ENCODE data around the gene ACOT7. TPM values are rescaled to one million over a fixed set of nuclear protein-coding genes. Genes with fewer than 3 reads are reported as not detected.

The ACOT7 gene
- total and polyA plus RNA-seq, 2 experiments from 2014 or later: 20.3 to 39.9 TPM

DNA sequence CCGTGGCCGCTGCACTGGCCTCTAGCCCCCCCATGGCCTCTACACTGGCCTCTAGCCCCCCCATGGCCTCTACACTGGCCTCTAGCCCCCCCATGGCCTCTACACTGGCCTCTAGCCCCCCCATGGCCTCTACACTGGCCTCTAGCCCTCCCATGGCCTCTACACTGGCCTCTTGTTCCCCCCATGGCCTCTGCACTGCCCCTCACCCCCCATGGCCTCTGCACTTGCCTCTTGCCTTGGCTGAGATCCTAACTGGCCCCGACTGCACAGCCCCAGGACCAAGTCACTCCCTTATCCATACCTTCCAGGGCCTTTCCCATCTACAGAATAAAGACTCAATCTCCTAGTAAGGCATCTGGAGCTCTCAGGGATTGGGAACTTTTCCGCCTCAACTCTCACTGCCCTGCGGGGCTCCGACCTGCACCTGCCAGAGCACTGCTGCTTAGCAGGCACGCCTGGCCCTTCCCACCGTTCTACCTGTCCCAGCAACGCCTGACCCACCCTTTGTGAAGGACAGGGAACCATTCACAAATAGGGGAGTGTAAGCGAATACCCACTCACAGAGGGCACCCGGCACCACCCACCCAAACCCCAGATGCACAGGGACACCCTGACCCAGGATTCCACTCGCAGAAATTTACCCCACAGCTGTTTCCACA lies 38.8 kb downstream of the ACOT7 start:
- no peaks in the 10 kb centered on the region for H3K9me2 ChIP-seq (replicated peaks; ENCODE audit: insufficient read depth)
- H3K4me1 ChIP-seq (ENCODE audit: insufficient read depth): peaks cover 38% of the 10 kb centered on the region
- peaks cover 20% of the 10 kb centered on the region for H3K79me2 ChIP-seq
- H3K4me2 ChIP-seq: no peak overlapping the region
- no peaks in the 10 kb centered on the region for H4K20me1 ChIP-seq (ENCODE audit: insufficient read depth, poor library complexity, severe bottlenecking)
- H3K9me3 ChIP-seq (ENCODE audit: low read depth): no peaks in the 10 kb centered on the region
- no peaks in the 10 kb centered on the region for H3K27me3 ChIP-seq
- TF ChIP-seq, protein P1, sequence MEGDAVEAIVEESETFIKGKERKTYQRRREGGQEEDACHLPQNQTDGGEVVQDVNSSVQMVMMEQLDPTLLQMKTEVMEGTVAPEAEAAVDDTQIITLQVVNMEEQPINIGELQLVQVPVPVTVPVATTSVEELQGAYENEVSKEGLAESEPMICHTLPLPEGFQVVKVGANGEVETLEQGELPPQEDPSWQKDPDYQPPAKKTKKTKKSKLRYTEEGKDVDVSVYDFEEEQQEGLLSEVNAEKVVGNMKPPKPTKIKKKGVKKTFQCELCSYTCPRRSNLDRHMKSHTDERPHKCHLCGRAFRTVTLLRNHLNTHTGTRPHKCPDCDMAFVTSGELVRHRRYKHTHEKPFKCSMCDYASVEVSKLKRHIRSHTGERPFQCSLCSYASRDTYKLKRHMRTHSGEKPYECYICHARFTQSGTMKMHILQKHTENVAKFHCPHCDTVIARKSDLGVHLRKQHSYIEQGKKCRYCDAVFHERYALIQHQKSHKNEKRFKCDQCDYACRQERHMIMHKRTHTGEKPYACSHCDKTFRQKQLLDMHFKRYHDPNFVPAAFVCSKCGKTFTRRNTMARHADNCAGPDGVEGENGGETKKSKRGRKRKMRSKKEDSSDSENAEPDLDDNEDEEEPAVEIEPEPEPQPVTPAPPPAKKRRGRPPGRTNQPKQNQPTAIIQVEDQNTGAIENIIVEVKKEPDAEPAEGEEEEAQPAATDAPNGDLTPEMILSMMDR (IDR thresholded peaks at IDR 0.05; ENCODE audit: poor library complexity): no peak
- TF ChIP-seq EZH2phosphoT487 (IDR thresholded peaks at IDR 0.05; ENCODE audit: low read depth, severe bottlenecking, unreplicated experiment): no peak
- TF ChIP-seq EZH2 (IDR thresholded peaks at IDR 0.05; ENCODE audit: borderline replicate concordance): no peak
- no peaks in the 10 kb centered on the region for H3K36me3 ChIP-seq (replicated peaks; ENCODE audit: insufficient read depth, low read depth)
- no peak overlapping the region for H3K4me3 ChIP-seq
- no peak overlapping the region for H3K27ac ChIP-seq
- DNase-seq (ENCODE audit: low spot score): no peak
- WGBS (ENCODE audit: low lambda C conversion rate, missing lambda C conversion rate): 97% methylated on average over 11 of the region's 12 CpGs
- H2AFZ ChIP-seq: no peak overlapping the region

DNA sequence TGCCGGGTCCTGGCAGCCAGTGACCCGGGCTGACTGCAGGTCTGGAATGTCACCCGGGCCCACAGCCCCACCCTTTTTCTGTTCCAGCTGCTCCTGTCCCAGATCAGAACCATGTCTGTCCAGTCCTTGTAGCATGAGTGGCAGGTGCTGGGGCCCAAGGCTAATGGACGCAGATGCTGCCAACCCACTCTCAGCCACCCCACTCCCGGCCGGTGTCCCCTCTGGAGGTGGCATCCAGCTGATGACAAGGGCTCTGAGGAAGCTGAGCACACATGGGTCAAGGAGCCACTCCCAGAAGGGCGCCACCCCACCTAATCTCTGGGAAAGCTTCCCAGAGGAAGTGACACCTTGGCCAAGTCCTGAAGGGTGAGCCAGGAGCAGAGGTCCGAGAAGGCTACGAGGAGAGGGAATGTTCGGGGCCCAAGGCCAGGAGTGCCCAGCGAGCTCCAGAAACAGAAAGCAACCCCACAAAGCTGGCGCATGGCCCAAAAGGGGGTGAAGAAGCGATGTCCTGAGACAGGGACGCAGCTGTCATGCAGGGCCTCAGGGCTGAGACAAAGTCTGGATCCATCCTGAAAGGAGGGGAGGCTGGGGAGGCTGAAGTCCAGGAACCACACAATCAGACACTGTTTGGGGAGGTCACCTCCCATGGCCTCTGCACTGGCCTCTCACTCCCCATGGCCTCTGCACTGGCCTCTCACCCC lies 39.5 kb downstream of the ACOT7 start:
- no peak for DNase-seq (ENCODE audit: low spot score)
- Histone ChIP-seq H4K20me1 (ENCODE audit: insufficient read depth, poor library complexity, severe bottlenecking) (no peaks in the 10 kb centered on the region), H3K79me2 (peaks cover 20% of the 10 kb centered on the region), H3K9me3 (ENCODE audit: low read depth) (no peaks in the 10 kb centered on the region), H3K4me1 (ENCODE audit: insufficient read depth) (peaks cover 31% of the 10 kb centered on the region), H3K9me2 (replicated peaks; ENCODE audit: insufficient read depth) (no peaks in the 10 kb centered on the region), H2AFZ (no peak overlapping the region), H3K4me2 (peak overlapping the region; percentile 41), H3K27me3 (no peaks in the 10 kb centered on the region), H3K4me3 (no peak overlapping the region), H3K27ac (peak overlapping the region; percentile 29), H3K36me3 (replicated peaks; ENCODE audit: insufficient read depth, low read depth) (no peaks in the 10 kb centered on the region)
- TF ChIP-seq EZH2phosphoT487 (IDR thresholded peaks at IDR 0.05; ENCODE audit: low read depth, severe bottlenecking, unreplicated experiment) (no peak), EZH2 (IDR thresholded peaks at IDR 0.05; ENCODE audit: borderline replicate concordance) (no peak)
- WGBS (ENCODE audit: low lambda C conversion rate, missing lambda C conversion rate): 67% methylated on average over 14 of the region's 14 CpGs

DNA sequence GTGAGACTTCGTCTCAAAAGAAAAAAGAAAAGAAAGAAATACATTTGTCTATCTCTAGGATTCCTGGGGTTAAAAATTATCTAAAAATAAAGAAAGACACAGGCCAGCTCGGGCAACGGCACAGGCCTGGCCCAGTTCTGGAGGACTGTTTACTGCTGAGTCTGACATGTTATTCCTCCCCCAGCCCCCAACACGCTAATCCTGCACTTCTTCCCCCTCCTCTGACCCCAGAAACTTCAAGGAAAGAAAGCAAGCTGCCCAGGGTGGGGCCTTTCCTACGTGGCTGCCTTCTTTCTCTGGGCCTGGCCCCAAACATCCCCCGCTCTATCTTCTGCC lies 40.0 kb downstream of the ACOT7 start:
- Histone ChIP-seq H2AFZ (no peak overlapping the region), H3K4me3 (no peak overlapping the region), H3K9me2 (replicated peaks; ENCODE audit: insufficient read depth) (no peaks in the 10 kb centered on the region), H3K79me2 (peaks cover 20% of the 10 kb centered on the region), H3K36me3 (replicated peaks; ENCODE audit: insufficient read depth, low read depth) (no peaks in the 10 kb centered on the region), H3K4me1 (ENCODE audit: insufficient read depth) (peaks cover 26% of the 10 kb centered on the region), H3K27me3 (no peaks in the 10 kb centered on the region), H3K9me3 (ENCODE audit: low read depth) (no peaks in the 10 kb centered on the region), H3K27ac (peak overlapping the region; percentile 29), H4K20me1 (ENCODE audit: insufficient read depth, poor library complexity, severe bottlenecking) (no peaks in the 10 kb centered on the region), H3K4me2 (peak overlapping the region; percentile 41)
- no peak for TF ChIP-seq EZH2phosphoT487 (IDR thresholded peaks at IDR 0.05; ENCODE audit: low read depth, severe bottlenecking, unreplicated experiment)
- WGBS (ENCODE audit: low lambda C conversion rate, missing lambda C conversion rate): 36% methylated on average over 6 of the region's 6 CpGs
- no peak for DNase-seq (ENCODE audit: low spot score)

DNA sequence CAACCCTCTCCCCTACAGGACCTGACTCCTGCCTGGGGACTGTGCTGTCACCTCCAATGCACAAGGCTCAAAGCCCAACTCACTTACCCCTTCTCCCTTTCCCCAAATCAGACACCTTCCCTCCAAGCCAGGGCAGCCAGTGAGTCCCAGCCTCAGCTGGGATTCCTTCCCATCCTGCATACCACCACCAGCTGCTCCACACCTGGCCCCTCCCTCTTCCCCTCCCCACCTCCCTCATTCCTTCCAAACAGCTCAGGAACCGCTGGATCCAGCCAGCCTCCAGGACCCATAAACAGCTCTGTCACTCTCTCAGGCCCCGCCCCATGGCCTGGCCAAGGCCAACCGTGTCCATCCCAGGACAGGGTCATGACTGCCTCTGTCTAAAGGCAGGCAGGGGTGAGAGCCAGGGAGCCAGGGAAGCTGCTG lies 41.4 kb downstream of the ACOT7 start:
- Histone ChIP-seq H3K36me3 (replicated peaks; ENCODE audit: insufficient read depth, low read depth) (no peaks in the 10 kb centered on the region), H3K9me2 (replicated peaks; ENCODE audit: insufficient read depth) (no peaks in the 10 kb centered on the region), H3K27me3 (no peaks in the 10 kb centered on the region), H3K4me3 (no peak overlapping the region), H2AFZ (no peak overlapping the region), H4K20me1 (ENCODE audit: insufficient read depth, poor library complexity, severe bottlenecking) (no peaks in the 10 kb centered on the region), H3K4me2 (no peak overlapping the region), H3K79me2 (peaks cover 11% of the 10 kb centered on the region), H3K27ac (no peak overlapping the region), H3K4me1 (ENCODE audit: insufficient read depth) (peaks cover 14% of the 10 kb centered on the region), H3K9me3 (ENCODE audit: low read depth) (no peaks in the 10 kb centered on the region)
- 42% methylated on average over 3 of the region's 3 CpGs for WGBS (ENCODE audit: low lambda C conversion rate, missing lambda C conversion rate)
- no peak for DNase-seq (ENCODE audit: low spot score)
- TF ChIP-seq EZH2phosphoT487 (IDR thresholded peaks at IDR 0.05; ENCODE audit: low read depth, severe bottlenecking, unreplicated experiment): no peak
